ENCODE measurements around the gene CEP41.

DNA sequence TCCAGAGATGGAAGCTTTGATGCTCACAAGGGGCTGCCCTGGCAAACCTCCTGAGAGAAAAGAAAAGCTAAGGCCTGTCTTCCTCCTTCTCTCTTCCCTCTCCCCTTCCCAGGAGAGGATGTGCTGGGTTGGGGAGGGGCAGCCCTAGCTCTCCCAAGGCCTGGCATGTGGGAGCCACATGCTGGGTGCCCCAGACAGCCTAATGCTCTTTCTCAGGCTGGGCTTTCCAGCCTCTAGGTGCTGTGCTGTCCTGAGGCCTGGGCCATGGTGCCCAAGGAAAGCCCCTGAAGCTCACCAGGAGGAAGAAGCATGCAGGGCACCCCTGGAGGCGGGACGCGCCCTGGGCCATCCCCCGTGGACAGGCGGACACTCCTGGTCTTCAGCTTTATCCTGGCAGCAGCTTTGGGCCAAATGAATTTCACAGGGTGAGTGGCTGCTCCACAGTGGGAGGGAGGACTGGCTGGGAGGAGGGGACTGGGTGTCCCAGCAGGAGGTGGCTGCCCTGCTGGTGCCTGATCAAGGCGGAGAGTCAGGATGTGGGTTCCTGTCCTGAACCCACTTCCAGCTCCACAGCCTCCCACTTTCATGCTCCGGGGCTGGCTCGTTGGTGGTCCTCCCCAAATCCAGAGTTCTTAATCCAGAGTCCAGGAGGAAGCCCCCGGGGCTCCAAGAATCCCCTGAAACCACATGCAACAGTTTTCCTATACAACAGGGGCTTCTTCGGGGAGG, 94.5 kb downstream of the CEP41 start:
- TF ChIP-seq, protein P1, sequence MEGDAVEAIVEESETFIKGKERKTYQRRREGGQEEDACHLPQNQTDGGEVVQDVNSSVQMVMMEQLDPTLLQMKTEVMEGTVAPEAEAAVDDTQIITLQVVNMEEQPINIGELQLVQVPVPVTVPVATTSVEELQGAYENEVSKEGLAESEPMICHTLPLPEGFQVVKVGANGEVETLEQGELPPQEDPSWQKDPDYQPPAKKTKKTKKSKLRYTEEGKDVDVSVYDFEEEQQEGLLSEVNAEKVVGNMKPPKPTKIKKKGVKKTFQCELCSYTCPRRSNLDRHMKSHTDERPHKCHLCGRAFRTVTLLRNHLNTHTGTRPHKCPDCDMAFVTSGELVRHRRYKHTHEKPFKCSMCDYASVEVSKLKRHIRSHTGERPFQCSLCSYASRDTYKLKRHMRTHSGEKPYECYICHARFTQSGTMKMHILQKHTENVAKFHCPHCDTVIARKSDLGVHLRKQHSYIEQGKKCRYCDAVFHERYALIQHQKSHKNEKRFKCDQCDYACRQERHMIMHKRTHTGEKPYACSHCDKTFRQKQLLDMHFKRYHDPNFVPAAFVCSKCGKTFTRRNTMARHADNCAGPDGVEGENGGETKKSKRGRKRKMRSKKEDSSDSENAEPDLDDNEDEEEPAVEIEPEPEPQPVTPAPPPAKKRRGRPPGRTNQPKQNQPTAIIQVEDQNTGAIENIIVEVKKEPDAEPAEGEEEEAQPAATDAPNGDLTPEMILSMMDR (IDR thresholded peaks at IDR 0.05): no peak
- TF ChIP-seq POLR2A (IDR thresholded peaks at IDR 0.05): no peak

Data from uterus (tissue), 2 donors.